22Rv1 (cell line): ENCODE data around the gene GFRA1.
"Not testable (repeated sequence)": the region's sequence is repeated elsewhere in the genome, so short reads cannot be mapped to it uniquely, and the experiment has no call there.

Experiments
- H3K27ac ChIP-seq: fragments of 450-650 bp; 2 replicates; pipeline ENCODE4 v1.5.1; 2017
- ZFX ChIP-seq: fragments of 450-650 bp; IDR thresholded peaks from 2 replicates; pipeline ENCODE4 v1.6.1; 2017; ENCODE audit warnings: antibody characterized with exemption, borderline replicate concordance
- TF ChIP-seq, protein P1 (sequence below): fragments of 450-650 bp; IDR thresholded peaks from 2 replicates; pipeline ENCODE4 v1.5.1; 2017; ENCODE audit warnings: mild to moderate bottlenecking

The GFRA1 gene

DNA sequence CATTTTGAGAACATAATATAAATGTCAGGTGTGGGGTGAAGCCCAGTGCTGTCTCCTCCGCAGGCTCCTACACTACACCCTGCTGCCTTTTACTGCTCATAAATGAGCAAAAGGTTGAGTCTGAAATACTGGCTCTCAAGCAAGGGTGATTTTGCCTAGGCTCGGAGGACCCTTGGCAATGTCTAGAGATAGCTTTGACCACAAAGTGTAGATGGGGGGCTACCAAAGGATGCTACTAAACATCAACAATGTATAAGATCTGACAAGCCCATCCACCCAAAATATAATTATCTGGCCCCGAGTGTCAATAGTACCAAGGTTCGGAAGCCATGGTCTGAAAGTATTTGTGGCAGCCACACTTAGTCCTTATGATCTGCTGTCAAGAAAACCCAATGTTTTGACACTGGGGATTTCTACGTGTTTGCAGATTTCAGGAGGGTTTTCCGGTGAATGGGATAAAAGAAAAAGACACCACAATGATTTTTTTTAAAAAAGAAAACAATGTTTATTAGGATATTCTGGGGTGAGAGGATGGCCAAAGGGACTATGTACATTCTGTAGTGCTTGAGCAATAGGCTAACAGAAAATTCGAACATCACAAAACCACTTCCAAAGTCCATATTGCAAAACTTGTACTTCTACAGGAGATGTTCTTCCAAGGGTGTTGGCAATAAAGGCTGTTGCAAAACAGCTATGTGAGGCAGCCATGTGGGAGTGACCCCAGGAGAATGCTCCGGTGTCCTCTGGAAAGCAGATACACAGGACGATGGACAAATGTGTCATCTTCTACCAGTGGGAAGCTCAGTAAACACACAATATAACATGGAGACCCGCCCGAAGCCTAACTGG lies 216.3 kb downstream of the GFRA1 start:
- no peak overlapping the region for H3K27ac ChIP-seq
- TF ChIP-seq, protein P1, sequence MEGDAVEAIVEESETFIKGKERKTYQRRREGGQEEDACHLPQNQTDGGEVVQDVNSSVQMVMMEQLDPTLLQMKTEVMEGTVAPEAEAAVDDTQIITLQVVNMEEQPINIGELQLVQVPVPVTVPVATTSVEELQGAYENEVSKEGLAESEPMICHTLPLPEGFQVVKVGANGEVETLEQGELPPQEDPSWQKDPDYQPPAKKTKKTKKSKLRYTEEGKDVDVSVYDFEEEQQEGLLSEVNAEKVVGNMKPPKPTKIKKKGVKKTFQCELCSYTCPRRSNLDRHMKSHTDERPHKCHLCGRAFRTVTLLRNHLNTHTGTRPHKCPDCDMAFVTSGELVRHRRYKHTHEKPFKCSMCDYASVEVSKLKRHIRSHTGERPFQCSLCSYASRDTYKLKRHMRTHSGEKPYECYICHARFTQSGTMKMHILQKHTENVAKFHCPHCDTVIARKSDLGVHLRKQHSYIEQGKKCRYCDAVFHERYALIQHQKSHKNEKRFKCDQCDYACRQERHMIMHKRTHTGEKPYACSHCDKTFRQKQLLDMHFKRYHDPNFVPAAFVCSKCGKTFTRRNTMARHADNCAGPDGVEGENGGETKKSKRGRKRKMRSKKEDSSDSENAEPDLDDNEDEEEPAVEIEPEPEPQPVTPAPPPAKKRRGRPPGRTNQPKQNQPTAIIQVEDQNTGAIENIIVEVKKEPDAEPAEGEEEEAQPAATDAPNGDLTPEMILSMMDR: no peak
- TF ChIP-seq ZFX: no peak

DNA sequence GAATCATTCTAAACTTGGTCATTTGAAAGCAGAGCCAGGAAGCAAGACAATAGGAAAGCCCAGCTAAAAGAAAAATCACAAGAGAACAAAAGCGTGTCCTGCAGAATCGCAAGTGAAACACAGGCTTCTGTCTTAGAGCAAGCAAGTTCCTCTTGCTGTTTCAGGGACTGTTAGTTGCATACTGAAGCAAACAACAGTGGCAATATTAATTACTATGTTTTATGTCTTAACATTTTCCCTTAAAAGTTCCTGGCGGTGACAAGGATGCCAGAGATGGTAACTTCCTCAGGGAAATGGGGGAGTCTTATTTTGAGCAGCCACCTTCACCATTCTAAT lies 217.1 kb downstream of the GFRA1 start:
- no peak overlapping the region for H3K27ac ChIP-seq
- TF ChIP-seq, protein P1: no peak
- TF ChIP-seq ZFX: no peak

DNA sequence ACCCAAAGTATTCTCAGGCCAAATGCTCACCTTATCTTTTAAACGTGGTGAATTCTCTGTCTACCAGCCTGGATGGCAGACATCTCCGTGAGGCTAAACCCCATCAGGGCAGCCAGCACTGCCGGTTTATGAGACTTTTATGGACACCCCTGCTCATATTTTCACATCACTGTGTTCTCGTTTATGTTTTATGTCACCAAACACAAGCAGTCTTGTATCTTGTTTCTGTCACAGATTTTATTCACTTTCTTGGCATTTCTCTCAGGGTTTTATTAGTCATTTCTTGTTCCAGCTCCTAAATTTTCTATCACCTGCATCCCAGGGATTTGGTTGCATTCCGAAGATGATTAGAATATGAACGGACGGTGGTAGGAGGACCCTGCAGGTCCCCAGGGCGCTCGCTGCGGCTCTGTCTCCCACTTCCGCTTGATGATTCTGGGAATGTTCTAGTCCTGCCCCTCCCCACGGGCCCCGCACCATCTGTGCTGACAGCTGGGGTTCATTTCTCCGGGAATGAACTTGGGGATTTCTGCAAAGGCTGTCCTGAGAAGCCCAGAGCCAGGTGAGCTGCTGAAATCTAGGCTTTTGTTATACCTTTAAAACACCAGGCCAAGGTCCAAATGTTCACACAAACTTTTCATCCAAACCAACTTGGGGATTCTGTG lies 217.6 kb downstream of the GFRA1 start:
- H3K27ac ChIP-seq: no peak overlapping the region
- TF ChIP-seq, protein P1: no peak
- TF ChIP-seq ZFX: no peak

DNA sequence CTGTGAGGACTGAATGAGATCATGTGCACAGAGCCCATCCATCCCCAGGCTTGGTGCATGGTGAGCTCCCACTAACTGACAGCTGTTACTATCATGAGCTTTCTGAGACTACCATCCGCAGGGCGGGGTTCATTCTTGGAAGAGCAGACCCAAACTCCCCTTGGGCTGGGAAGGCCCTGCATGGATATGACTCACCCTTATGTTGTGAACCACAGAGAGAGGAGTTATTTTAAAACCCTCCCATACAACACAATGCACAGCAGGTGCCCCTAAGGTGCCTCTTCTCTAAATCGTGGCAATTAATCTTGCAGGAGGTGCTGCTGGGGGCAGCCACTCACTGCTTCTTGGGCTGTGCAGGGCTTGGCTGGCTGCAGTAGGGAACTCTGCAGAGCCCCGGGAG lies 219.1 kb downstream of the GFRA1 start:
- no peak overlapping the region for H3K27ac ChIP-seq
- TF ChIP-seq ZFX: no peak
- TF ChIP-seq, protein P1: no peak

DNA sequence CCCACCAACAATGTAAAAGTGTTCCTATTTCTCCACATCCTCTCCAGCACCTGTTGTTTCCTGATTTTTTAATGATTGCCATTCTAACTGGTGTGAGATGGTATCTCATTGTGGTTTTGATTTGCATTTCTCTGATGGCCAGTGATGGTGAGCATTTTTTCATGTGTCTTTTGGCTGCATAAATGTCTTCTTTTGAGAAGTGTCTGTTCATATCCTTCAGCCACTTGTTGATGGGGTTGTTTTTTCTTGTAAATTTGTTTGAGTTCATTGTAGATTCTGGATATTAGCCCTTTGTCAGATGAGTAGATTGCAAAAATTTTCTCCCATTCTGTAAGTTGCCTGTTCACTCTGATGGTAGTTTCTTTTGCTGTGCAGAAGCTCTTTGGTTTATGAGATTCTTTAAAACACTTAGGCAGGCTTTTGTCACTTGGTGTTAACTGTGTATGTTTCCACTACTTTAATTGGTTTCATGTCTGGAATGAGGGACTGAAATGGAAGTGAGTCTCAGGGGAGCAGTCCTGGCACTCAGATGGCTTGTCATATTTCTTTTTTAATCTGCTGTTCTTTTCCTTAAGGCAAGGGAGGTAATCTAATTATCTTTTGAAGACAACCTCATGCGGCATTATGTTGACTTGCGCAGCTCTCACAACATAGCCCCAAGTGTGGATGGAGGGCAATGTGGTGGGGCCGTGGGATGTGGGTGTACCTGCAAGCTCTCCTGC lies 219.8 kb downstream of the GFRA1 start:
- H3K27ac ChIP-seq: not testable (repeated sequence)

DNA sequence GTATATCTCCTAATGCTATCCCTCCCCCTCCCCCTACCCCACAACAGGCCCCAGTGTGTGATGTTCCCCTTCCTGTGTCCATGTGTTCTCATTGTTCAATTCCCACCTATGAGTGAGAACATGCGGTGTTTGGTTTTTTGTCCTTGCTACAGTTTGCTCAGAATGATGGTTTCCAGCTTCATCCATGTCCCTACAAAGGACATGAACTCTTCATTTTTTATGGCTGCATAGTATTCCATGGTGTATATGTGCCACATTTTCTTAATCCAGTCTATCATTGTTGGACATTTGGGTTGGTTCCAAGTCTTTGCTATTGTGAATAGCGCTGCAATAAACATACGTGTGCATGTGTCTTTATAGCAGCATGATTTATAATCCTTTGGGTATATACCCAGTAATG lies 220.5 kb downstream of the GFRA1 start:
- H3K27ac ChIP-seq: not testable (repeated sequence)

DNA sequence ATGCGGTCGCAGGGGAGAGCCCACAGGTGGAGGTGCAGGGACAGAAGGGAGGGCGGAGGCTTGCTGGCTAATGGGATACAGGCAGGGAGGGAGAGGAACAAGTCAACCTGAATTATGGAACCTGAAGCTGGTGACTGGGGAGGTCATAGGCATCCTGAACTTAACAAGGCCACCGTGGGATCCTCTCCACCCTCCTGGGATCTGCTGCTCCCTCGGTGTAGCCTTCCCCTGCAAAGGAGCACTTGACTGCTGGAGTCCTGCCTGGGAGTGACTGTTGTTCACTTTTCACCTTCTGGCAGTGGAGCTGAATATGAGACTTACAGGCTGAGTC lies 223.1 kb downstream of the GFRA1 start:
- H3K27ac ChIP-seq: no peak overlapping the region
- TF ChIP-seq, protein P1: no peak
- TF ChIP-seq ZFX: no peak
